Ovary (tissue), 3 donors: Measurements from ENCODE around the gene MTHFD1L.

Experiments used
- CTCF ChIP-seq, 3 donors: fragments of 450-650 bp in 2 of 3; fragments of 200-600 bp in 1 of 3; IDR thresholded peaks; one replicate each; pipeline versions ENCODE4 v1.5.1 to v1.8.0; 2016 to 2022; ENCODE audit warnings: antibody characterized with exemption in 3 of 3, mild to moderate bottlenecking in 1 of 3
- EP300 ChIP-seq: sonication (generic); formaldehyde crosslinking; IDR thresholded peaks from one replicate; pipeline ENCODE4 v1.6.1; 2017; ENCODE audit warnings: antibody characterized with exemption
- POLR2A ChIP-seq: fragments of 450-650 bp; IDR thresholded peaks from one replicate; pipeline ENCODE4 v1.6.1; 2017; ENCODE audit warnings: antibody characterized with exemption, mild to moderate bottlenecking, moderate library complexity
- donor health status: DM: no; HTN: no; CAD: no.

- no peak for TF ChIP-seq CTCF (IDR thresholded peaks at IDR 0.05)
- no peak for TF ChIP-seq POLR2A
- TF ChIP-seq EP300 = no peak
These were observed 235.8 kb downstream of the MTHFD1L start for GRCh38 chr6:151101161-151101815.
